ENCODE results near the gene SORCS1.

DNA sequence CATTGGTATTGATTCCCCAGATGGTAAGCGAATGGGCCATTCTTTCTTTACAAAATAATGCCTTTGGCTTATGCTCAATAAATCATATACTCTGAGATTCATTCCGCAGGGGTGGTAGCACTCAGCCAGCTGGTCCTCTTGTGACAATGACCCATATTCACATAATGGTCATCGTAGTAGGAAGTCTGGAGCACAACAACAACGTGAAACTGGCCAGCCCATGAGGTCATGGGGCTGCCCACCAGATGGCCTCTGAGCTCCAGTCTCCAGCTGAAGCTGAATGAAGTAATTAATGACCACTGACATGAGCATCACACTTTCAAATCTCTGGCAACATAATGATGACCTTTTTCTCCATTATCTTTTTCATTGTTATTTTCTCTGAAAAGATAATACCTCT is 42.3 kb upstream of the SORCS1 start:
- TF ChIP-seq FOXM1 (IDR thresholded peaks at IDR 0.05; ENCODE audit: borderline replicate concordance), result no peak
- no peak for TF ChIP-seq ELF4 (IDR thresholded peaks at IDR 0.05)
- no peak for TF ChIP-seq SUZ12 (IDR thresholded peaks at IDR 0.05)
- no peak for TF ChIP-seq SP1 (IDR thresholded peaks at IDR 0.05)
- TF ChIP-seq FOXK2 (IDR thresholded peaks at IDR 0.05), result no peak
- no peak for TF ChIP-seq TARDBP (IDR thresholded peaks at IDR 0.05)
- no peak for TF ChIP-seq LEF1 (IDR thresholded peaks at IDR 0.05; ENCODE audit: borderline replicate concordance)
- TF ChIP-seq ZNF384 (IDR thresholded peaks at IDR 0.05), result no peak
- no peak for TF ChIP-seq BHLHE40 (IDR thresholded peaks at IDR 0.05; ENCODE audit: borderline replicate concordance)
- no peak for TF ChIP-seq HDGF (IDR thresholded peaks at IDR 0.05; ENCODE audit: borderline replicate concordance)
- TF ChIP-seq FOXA1 (IDR thresholded peaks at IDR 0.05), result no peak

All from HEK293T (cell line).